Smooth muscle cell (in vitro differentiated cells): ENCODE results near the gene PTCD2. TPM values are rescaled to one million over a fixed set of nuclear protein-coding genes. Genes with fewer than 3 reads are reported as not detected.

ENCODE experiments used
- DNase-seq: peaks from one replicate; lab custom pipeline; 2025; ENCODE audit not compliant: unreplicated experiment; lab: John Stamatoyannopoulos, UW
- H2AFZ ChIP-seq: fragments of 200-600 bp; sonication (generic); 2 replicates; pipeline ENCODE4 v1.6.0; 2016; ENCODE audit warnings: antibody characterized with exemption, low read depth, mild to moderate bottlenecking
- H3F3A ChIP-seq: fragments of 200-600 bp; sonication (generic); 2 replicates; pipeline ENCODE4 v1.6.0; 2017; ENCODE audit warnings: antibody characterized with exemption, low read depth
- H3K27ac ChIP-seq: fragments of 200-600 bp; sonication (generic); 2 replicates; pipeline ENCODE4 v1.5.1; 2016; ENCODE audit warnings: low read depth, mild to moderate bottlenecking
- H3K27me3 ChIP-seq: fragments of 200-600 bp; sonication (generic); 2 replicates; pipeline ENCODE4 v1.6.1; 2016; ENCODE audit warnings: low read depth, mild to moderate bottlenecking
- H3K36me3 ChIP-seq: fragments of 200-600 bp; sonication (generic); 2 replicates; pipeline ENCODE4 v1.5.1; 2016; ENCODE audit warnings: low read depth
- H3K4me1 ChIP-seq: fragments of 200-600 bp; sonication (generic); 2 replicates; pipeline ENCODE4 v1.5.1; 2016; ENCODE audit warnings: low read depth
- H3K4me2 ChIP-seq: fragments of 200-600 bp; sonication (generic); 2 replicates; pipeline ENCODE4 v1.6.0; 2016; ENCODE audit warnings: mild to moderate bottlenecking
- H3K4me3 ChIP-seq: fragments of 200-600 bp; sonication (generic); 2 replicates; pipeline ENCODE4 v1.5.1; 2016; ENCODE audit warnings: mild to moderate bottlenecking
- H3K79me2 ChIP-seq: fragments of 200-600 bp; sonication (generic); 2 replicates; pipeline ENCODE4 v1.6.0; 2016; ENCODE audit warnings: low read depth, mild to moderate bottlenecking
- H3K9ac ChIP-seq: fragments of 200-600 bp; sonication (generic); 2 replicates; pipeline ENCODE4 v1.6.0; 2016; ENCODE audit warnings: low read depth
- H3K9me3 ChIP-seq: fragments of 200-600 bp; sonication (generic); replicated peaks from 2 replicates; pipeline ENCODE4 v1.5.1; 2016; ENCODE audit warnings: low read depth
- H4K20me1 ChIP-seq: fragments of 200-600 bp; sonication (generic); 2 replicates; pipeline ENCODE4 v1.6.0; 2016; ENCODE audit warnings: low read depth
- WGBS: methylation state at CpG from one replicate; pipeline ENCODE4 v1.1.7; 2016; ENCODE audit warnings: low lambda C conversion rate; 5-methylcytosine and 5-hydroxymethylcytosine counted together
- polyA plus RNA-seq: library from polyadenylated mRNA; unstranded; fragments of >200 nt; fragmentation: Nextera tagmentation; extraction: Ambion mirVana; gene quantifications from 2 replicates; pipeline ENCODE4 v1.2.1, GENCODE V29; 2016
- total RNA-seq: library from RNA; depleted of rRNA; stranded (reverse); fragments of >200 nt; gene quantifications from 2 replicates; pipeline ENCODE4 v1.2.3, GENCODE V29; 2014
- TF ChIP-seq, protein P1 (sequence below): fragments of 200-600 bp; sonication (generic); IDR thresholded peaks from 2 replicates; pipeline ENCODE4 v1.5.1; 2017; ENCODE audit warnings: borderline replicate concordance, mild to moderate bottlenecking, antibody characterized with exemption; ENCODE audit not compliant: insufficient read depth, poor library complexity, severe bottlenecking

PTCD2 gene
- total and polyA plus RNA-seq, 2 experiments from 2014 or later: 6.3 to 8.5 TPM

- Histone ChIP-seq H3K4me3 (no peak overlapping the region), H3K9ac (no peak overlapping the region), H2AFZ (no peak overlapping the region), H3K36me3 (no peaks in the 10 kb centered on the region), H3K27ac (no peak overlapping the region), H3K27me3 (no peaks in the 10 kb centered on the region), H3K4me2 (no peak overlapping the region), H3K4me1 (no peaks in the 10 kb centered on the region), H3K9me3 (no peaks in the 10 kb centered on the region), H4K20me1 (no peaks in the 10 kb centered on the region), H3K79me2 (no peaks in the 10 kb centered on the region), H3F3A (no peaks in the 10 kb centered on the region)
- TF ChIP-seq, protein P1, sequence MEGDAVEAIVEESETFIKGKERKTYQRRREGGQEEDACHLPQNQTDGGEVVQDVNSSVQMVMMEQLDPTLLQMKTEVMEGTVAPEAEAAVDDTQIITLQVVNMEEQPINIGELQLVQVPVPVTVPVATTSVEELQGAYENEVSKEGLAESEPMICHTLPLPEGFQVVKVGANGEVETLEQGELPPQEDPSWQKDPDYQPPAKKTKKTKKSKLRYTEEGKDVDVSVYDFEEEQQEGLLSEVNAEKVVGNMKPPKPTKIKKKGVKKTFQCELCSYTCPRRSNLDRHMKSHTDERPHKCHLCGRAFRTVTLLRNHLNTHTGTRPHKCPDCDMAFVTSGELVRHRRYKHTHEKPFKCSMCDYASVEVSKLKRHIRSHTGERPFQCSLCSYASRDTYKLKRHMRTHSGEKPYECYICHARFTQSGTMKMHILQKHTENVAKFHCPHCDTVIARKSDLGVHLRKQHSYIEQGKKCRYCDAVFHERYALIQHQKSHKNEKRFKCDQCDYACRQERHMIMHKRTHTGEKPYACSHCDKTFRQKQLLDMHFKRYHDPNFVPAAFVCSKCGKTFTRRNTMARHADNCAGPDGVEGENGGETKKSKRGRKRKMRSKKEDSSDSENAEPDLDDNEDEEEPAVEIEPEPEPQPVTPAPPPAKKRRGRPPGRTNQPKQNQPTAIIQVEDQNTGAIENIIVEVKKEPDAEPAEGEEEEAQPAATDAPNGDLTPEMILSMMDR: peak; percentile 38
- WGBS: 55% methylated on average over 5 of the region's 5 CpGs
- DNase-seq: no peak
Observed at GRCh38 chr5:72355706-72356299, 35.6 kb downstream of the PTCD2 start.

- no peaks in the 10 kb centered on the region for H3K79me2 ChIP-seq
- 83% methylated on average over 1 of the region's 1 CpG for WGBS
- H3K4me3 ChIP-seq: no peak overlapping the region
- H3K9me3 ChIP-seq: no peaks in the 10 kb centered on the region
- no peaks in the 10 kb centered on the region for H3K27me3 ChIP-seq
- H3K4me1 ChIP-seq: no peaks in the 10 kb centered on the region
- no peaks in the 10 kb centered on the region for H4K20me1 ChIP-seq
- DNase-seq: no peak
- H3K36me3 ChIP-seq: no peaks in the 10 kb centered on the region
- no peak overlapping the region for H3K4me2 ChIP-seq
- TF ChIP-seq, protein P1: no peak
- H3K9ac ChIP-seq: no peak overlapping the region
- H3F3A ChIP-seq: no peaks in the 10 kb centered on the region
- H3K27ac ChIP-seq: no peak overlapping the region
- no peak overlapping the region for H2AFZ ChIP-seq
Observed at GRCh38 chr5:72356361-72356760, 36.2 kb downstream of the PTCD2 start.

DNA sequence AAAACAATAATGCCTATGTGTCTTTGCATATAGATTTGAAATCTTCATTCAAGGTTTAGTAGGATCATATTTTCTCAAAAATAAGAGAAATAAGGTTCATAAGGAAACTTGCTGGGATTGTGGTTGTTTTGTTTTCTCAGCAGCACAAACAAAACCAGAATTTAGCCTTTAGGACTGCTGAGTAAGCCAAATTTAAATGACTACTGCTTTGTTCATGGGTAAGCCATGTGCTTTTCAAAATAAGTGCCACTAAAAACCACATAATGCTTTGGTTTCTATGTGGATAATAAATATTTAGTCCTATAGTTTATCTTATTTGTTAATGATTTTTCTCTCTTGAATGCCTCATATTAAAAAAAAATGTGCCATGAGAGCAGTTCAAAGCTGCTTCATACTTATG, 38.8 kb downstream of the PTCD2 start:
- no peak overlapping the region for H3K4me3 ChIP-seq

More for the DNA sequence above, 38.8 kb downstream of the PTCD2 start:
- Histone ChIP-seq H3K4me1 (peaks cover 2% of the 10 kb centered on the region), H3K9ac (no peak overlapping the region), H3K36me3 (no peaks in the 10 kb centered on the region), H3K27me3 (no peaks in the 10 kb centered on the region), H2AFZ (no peak overlapping the region), H3K4me2 (no peak overlapping the region), H3K9me3 (no peaks in the 10 kb centered on the region), H3K27ac (no peak overlapping the region), H3K79me2 (no peaks in the 10 kb centered on the region), H4K20me1 (no peaks in the 10 kb centered on the region), H3F3A (peaks cover 2% of the 10 kb centered on the region)
- DNase-seq: no peak
- TF ChIP-seq, protein P1: no peak
